ENCODE data around the gene TAF5L. TPM values are rescaled to one million over a fixed set of nuclear protein-coding genes. Genes with fewer than 3 reads are reported as not detected.

TAF5L gene
- total and polyA plus RNA-seq, 2 experiments from 2014 or later, result 2.6 to 13.2 TPM

GRCh38 chr1:229664133-229664689 lies 38.3 kb upstream of the TAF5L start:
- Histone ChIP-seq H3F3A (ENCODE audit: insufficient read depth) (0 out of 2 replicates have a peak, but pooled peaks cover 4% of the 10 kb centered on the region), H3K9me2 (ENCODE audit: insufficient read depth) (no peaks in the 10 kb centered on the region), H3K4me3 (no peak overlapping the region), H3K36me3 (ENCODE audit: low read depth) (no peaks in the 10 kb centered on the region), H3K9me3 (ENCODE audit: low read depth) (no peaks in the 10 kb centered on the region), H3K79me2 (ENCODE audit: insufficient read depth) (no peaks in the 10 kb centered on the region), H4K20me1 (ENCODE audit: insufficient read depth) (no peaks in the 10 kb centered on the region), H3K9ac (no peak overlapping the region), H3K4me2 (ENCODE audit: unreplicated experiment) (no peak overlapping the region), H3K4me1 (ENCODE audit: insufficient read depth) (no peaks in the 10 kb centered on the region), H2AFZ (no peak overlapping the region), H3K27me3 (replicated peaks; ENCODE audit: insufficient read depth) (no peaks in the 10 kb centered on the region), H3K27ac (no peak overlapping the region)
- in situ Hi-C loops (cut with MboI), result loop anchor here (25.0 kb wide), 1 partner anchor 648 kb away; no protein-coding TSS in a partner anchor
- 77 to 82% methylated on average over 9 of the region's 9 CpGs for WGBS, 2 experiments (ENCODE audit: low coverage in 1 of 2, low lambda C conversion rate in 2 of 2, missing lambda C conversion rate in 2 of 2)
- TF ChIP-seq EZH2phosphoT487 (IDR thresholded peaks at IDR 0.05; ENCODE audit: insufficient read depth, low read depth) (no peak), EZH2 (IDR thresholded peaks at IDR 0.05; ENCODE audit: insufficient read depth, poor library complexity, severe bottlenecking) (no peak)
- peak; percentile 11 for DNase-seq

GRCh38 chr1:229661897-229662296 lies 36.0 kb upstream of the TAF5L start:
- H3K4me2 ChIP-seq (ENCODE audit: unreplicated experiment), result no peak overlapping the region
- H3K27ac ChIP-seq, result no peak overlapping the region
- no peaks in the 10 kb centered on the region for H3K9me2 ChIP-seq (ENCODE audit: insufficient read depth)
- no peaks in the 10 kb centered on the region for H3K79me2 ChIP-seq (ENCODE audit: insufficient read depth)
- WGBS, 2 experiments (ENCODE audit: low coverage in 1 of 2, low lambda C conversion rate in 2 of 2, missing lambda C conversion rate in 2 of 2), result 92% methylated on average over 8 of the region's 8 CpGs
- H3K9me3 ChIP-seq (ENCODE audit: low read depth), result no peaks in the 10 kb centered on the region
- in situ Hi-C loops (cut with MboI), result loop anchor here (25.0 kb wide), 1 partner anchor 650 kb away; no protein-coding TSS in a partner anchor
- no peak overlapping the region for H2AFZ ChIP-seq
- no peak overlapping the region for H3K4me3 ChIP-seq
- H3K27me3 ChIP-seq (replicated peaks; ENCODE audit: insufficient read depth), result no peaks in the 10 kb centered on the region
- no peak for DNase-seq
- H3F3A ChIP-seq (ENCODE audit: insufficient read depth), result 0 out of 2 replicates have a peak, but pooled peaks cover 4% of the 10 kb centered on the region
- 0 out of 2 replicates have a peak, but pooled peaks cover 4% of the 10 kb centered on the region for H3K36me3 ChIP-seq (ENCODE audit: low read depth)
- no peaks in the 10 kb centered on the region for H4K20me1 ChIP-seq (ENCODE audit: insufficient read depth)
- no peaks in the 10 kb centered on the region for H3K4me1 ChIP-seq (ENCODE audit: insufficient read depth)
- TF ChIP-seq EZH2phosphoT487 (IDR thresholded peaks at IDR 0.05; ENCODE audit: insufficient read depth, low read depth) (no peak), EZH2 (IDR thresholded peaks at IDR 0.05; ENCODE audit: insufficient read depth, poor library complexity, severe bottlenecking) (no peak)
- no peak overlapping the region for H3K9ac ChIP-seq

- no peak overlapping the region for H3K9ac ChIP-seq
- no peaks in the 10 kb centered on the region for H3K9me3 ChIP-seq (ENCODE audit: low read depth)
- H3K27ac ChIP-seq, result no peak overlapping the region
- H3K4me1 ChIP-seq (ENCODE audit: insufficient read depth), result no peaks in the 10 kb centered on the region
- no peaks in the 10 kb centered on the region for H3K79me2 ChIP-seq (ENCODE audit: insufficient read depth)
- no peaks in the 10 kb centered on the region for H4K20me1 ChIP-seq (ENCODE audit: insufficient read depth)
- no peak overlapping the region for H2AFZ ChIP-seq
- WGBS, 2 experiments (ENCODE audit: low coverage in 1 of 2, low lambda C conversion rate in 2 of 2, missing lambda C conversion rate in 2 of 2), result 61 to 64% methylated on average over 19 of the region's 19 CpGs
- no peaks in the 10 kb centered on the region for H3K27me3 ChIP-seq (replicated peaks; ENCODE audit: insufficient read depth)
- H3F3A ChIP-seq (ENCODE audit: insufficient read depth), result 0 out of 2 replicates have a peak, but pooled peaks cover 4% of the 10 kb centered on the region
- no peak for TF ChIP-seq EZH2phosphoT487 (IDR thresholded peaks at IDR 0.05; ENCODE audit: insufficient read depth, low read depth)
- TF ChIP-seq EZH2 (IDR thresholded peaks at IDR 0.05; ENCODE audit: insufficient read depth, poor library complexity, severe bottlenecking), result no peak
- 0 out of 2 replicates have a peak, but pooled peaks cover 4% of the 10 kb centered on the region for H3K36me3 ChIP-seq (ENCODE audit: low read depth)
- H3K4me3 ChIP-seq, result no peak overlapping the region
- in situ Hi-C loops (cut with MboI), result loop anchor here (25.0 kb wide), 1 partner anchor 651 kb away; no protein-coding TSS in a partner anchor
- peak; percentile 90 for DNase-seq
- no peak overlapping the region for H3K4me2 ChIP-seq (ENCODE audit: unreplicated experiment)
- H3K9me2 ChIP-seq (ENCODE audit: insufficient read depth), result no peaks in the 10 kb centered on the region
These were observed 35.3 kb upstream of the TAF5L start for GRCh38 chr1:229661022-229661877.

GRCh38 chr1:229657993-229658755 lies 32.3 kb upstream of the TAF5L start:
- Histone ChIP-seq H3K4me1 (ENCODE audit: insufficient read depth) (no peaks in the 10 kb centered on the region), H4K20me1 (ENCODE audit: insufficient read depth) (no peaks in the 10 kb centered on the region), H3K36me3 (ENCODE audit: low read depth) (peaks cover 8% of the 10 kb centered on the region; the same call in 1 of the 2 replicates), H3K4me2 (ENCODE audit: unreplicated experiment) (no peak overlapping the region), H3K27me3 (replicated peaks; ENCODE audit: insufficient read depth) (no peaks in the 10 kb centered on the region), H2AFZ (no peak overlapping the region), H3K9me3 (ENCODE audit: low read depth) (no peaks in the 10 kb centered on the region), H3K79me2 (ENCODE audit: insufficient read depth) (no peaks in the 10 kb centered on the region), H3K9ac (no peak overlapping the region), H3K9me2 (ENCODE audit: insufficient read depth) (no peaks in the 10 kb centered on the region), H3F3A (ENCODE audit: insufficient read depth) (0 out of 2 replicates have a peak, but pooled peaks cover 4% of the 10 kb centered on the region), H3K27ac (no peak overlapping the region), H3K4me3 (no peak overlapping the region)
- no peak for TF ChIP-seq EZH2 (IDR thresholded peaks at IDR 0.05; ENCODE audit: insufficient read depth, poor library complexity, severe bottlenecking)
- TF ChIP-seq EZH2phosphoT487 (IDR thresholded peaks at IDR 0.05; ENCODE audit: insufficient read depth, low read depth), result no peak
- 93 to 98% methylated on average over 2 of the region's 2 CpGs for WGBS, 2 experiments (ENCODE audit: low coverage in 1 of 2, low lambda C conversion rate in 2 of 2, missing lambda C conversion rate in 2 of 2)
- DNase-seq, result no peak
- in situ Hi-C loops (cut with MboI), result loop anchor here (25.0 kb wide), 1 partner anchor 654 kb away; no protein-coding TSS in a partner anchor
